ENCODE results near the gene ARL14.

DNA sequence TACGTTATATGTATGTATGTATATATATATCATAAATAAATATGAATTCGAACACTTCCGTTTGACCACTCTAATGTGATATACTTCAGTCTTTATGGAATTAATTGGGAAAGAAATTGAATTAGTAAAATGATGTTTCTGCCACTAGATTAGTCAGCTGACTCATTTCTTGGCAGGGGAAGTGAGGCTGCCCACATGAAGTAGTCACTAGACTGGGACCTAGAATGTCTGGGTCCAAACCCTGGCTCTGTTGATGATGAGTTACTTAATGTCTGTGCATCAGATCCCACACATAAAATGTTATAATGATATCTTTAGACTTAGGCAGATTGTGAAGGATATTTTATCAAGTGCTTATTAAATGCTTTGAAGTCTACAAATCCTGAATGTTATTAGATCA, 27.4 kb upstream of the ARL14 start:
- TF ChIP-seq, protein P1, sequence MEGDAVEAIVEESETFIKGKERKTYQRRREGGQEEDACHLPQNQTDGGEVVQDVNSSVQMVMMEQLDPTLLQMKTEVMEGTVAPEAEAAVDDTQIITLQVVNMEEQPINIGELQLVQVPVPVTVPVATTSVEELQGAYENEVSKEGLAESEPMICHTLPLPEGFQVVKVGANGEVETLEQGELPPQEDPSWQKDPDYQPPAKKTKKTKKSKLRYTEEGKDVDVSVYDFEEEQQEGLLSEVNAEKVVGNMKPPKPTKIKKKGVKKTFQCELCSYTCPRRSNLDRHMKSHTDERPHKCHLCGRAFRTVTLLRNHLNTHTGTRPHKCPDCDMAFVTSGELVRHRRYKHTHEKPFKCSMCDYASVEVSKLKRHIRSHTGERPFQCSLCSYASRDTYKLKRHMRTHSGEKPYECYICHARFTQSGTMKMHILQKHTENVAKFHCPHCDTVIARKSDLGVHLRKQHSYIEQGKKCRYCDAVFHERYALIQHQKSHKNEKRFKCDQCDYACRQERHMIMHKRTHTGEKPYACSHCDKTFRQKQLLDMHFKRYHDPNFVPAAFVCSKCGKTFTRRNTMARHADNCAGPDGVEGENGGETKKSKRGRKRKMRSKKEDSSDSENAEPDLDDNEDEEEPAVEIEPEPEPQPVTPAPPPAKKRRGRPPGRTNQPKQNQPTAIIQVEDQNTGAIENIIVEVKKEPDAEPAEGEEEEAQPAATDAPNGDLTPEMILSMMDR (IDR thresholded peaks at IDR 0.05; ENCODE audit: insufficient read depth, low read depth, low read length) = no peak
- no peak for TF ChIP-seq EZH2 (IDR thresholded peaks at IDR 0.05; ENCODE audit: insufficient read depth, low read length)

All from astrocyte (in vitro differentiated cells and primary cell).